A673 (cell line): Measurements from ENCODE around the gene BANF1. TPM values are rescaled to one million over a fixed set of nuclear protein-coding genes. Genes with fewer than 3 reads are reported as not detected.

Experiments used
- BruUV-seq: library from RNA; stranded (reverse); fragments of 400-500 nt; replicated peaks from 2 replicates; lab custom pipeline; 2021; lab: Mats Ljungman, UMichigan
- CTCF ChIA-PET: fragments of 300-600 bp; sonication (Branson Sonifier 250); formaldehyde crosslinking; loops from one replicate; lab custom pipeline; 2022; ENCODE audit warnings: antibody characterized with exemption; lab: Charles Lee
- POLR2A ChIA-PET: fragments of 300-600 bp; sonication (Branson Sonifier 250); formaldehyde crosslinking; loops from one replicate; lab custom pipeline; 2022; ENCODE audit warnings: antibody characterized with exemption; ENCODE audit not compliant: low non-redundant PET; lab: Charles Lee
- DNase-seq: peaks from one replicate; pipeline ENCODE4 v3.0.0-alpha.2; 2015; ENCODE audit warnings: low spot score
- H3K27ac ChIP-seq: fragments of 200-600 bp; sonication (generic); 2 replicates; pipeline ENCODE4 v1.5.1; 2016; ENCODE audit warnings: mixed run types, low read depth, mild to moderate bottlenecking, mixed read lengths, antibody characterized with exemption, low read length; ENCODE audit not compliant: poor library complexity, severe bottlenecking
- H3K27me3 ChIP-seq: fragments of 200-600 bp; sonication (generic); replicated peaks from 2 replicates; pipeline ENCODE4 v1.6.1; 2017; ENCODE audit warnings: mixed run types, low read depth, mild to moderate bottlenecking, mixed read lengths, antibody characterized with exemption, low read length; ENCODE audit not compliant: insufficient read depth, poor library complexity
- H3K36me3 ChIP-seq: fragments of 200-600 bp; sonication (generic); 2 replicates; pipeline ENCODE4 v1.6.1; 2016; ENCODE audit warnings: mixed run types, mild to moderate bottlenecking, mixed read lengths, antibody characterized with exemption, low read length; ENCODE audit not compliant: insufficient read depth, poor library complexity, severe bottlenecking
- H3K4me1 ChIP-seq: fragments of 200-600 bp; sonication (generic); 2 replicates; pipeline ENCODE4 v1.6.1; 2017; ENCODE audit warnings: mixed run types, mild to moderate bottlenecking, mixed read lengths, antibody characterized with exemption, low read length; ENCODE audit not compliant: insufficient read depth, poor library complexity, severe bottlenecking
- H3K4me3 ChIP-seq: fragments of 200-600 bp; sonication (generic); 2 replicates; pipeline ENCODE4 v1.5.1; 2016; ENCODE audit warnings: low read depth, mixed run types, mild to moderate bottlenecking, mixed read lengths, low read length; ENCODE audit not compliant: poor library complexity, severe bottlenecking
- H3K9me3 ChIP-seq: fragments of 200-600 bp; sonication (generic); 2 replicates; pipeline ENCODE4 v1.6.1; 2016; ENCODE audit warnings: mixed run types, low read depth, mild to moderate bottlenecking, mixed read lengths, antibody characterized with exemption, low read length; ENCODE audit not compliant: poor library complexity, severe bottlenecking
- CTCF ChIP-seq: fragments of 300-800, 200-600 bp; sonication (generic); conservative IDR thresholded peaks from 2 replicates; pipeline ENCODE4 v1.5.1; 2017; ENCODE audit warnings: low read depth, mild to moderate bottlenecking, antibody characterized with exemption, low read length, moderate library complexity, mixed read lengths
- EZH2 ChIP-seq: fragments of 200-600 bp; sonication (generic); IDR thresholded peaks from 2 replicates; pipeline ENCODE4 v1.6.1; 2017; ENCODE audit warnings: borderline replicate concordance, low read depth, mild to moderate bottlenecking, mixed read lengths, antibody characterized with exemption, low read length; ENCODE audit not compliant: poor library complexity, severe bottlenecking
- intact Hi-C: fragments of 100-400 bp; cut with micrococcal nuclease; formaldehyde crosslinking; loops from one replicate; pipeline ENCODE4 v1.10.0; 2022; ENCODE audit not compliant: unreplicated experiment
- total RNA-seq: library from RNA; stranded (reverse); gene quantifications from 2 replicates; pipeline ENCODE4 v1.2.3, GENCODE V29; 2021

Gene BANF1
- total RNA-seq, 1 experiment from 2014 or later: 556 TPM

- intact Hi-C loops: no loop called here
- TF ChIP-seq EZH2: no peak
- no peak for TF ChIP-seq CTCF
- ChIA-PET POLR2A (no interaction called here), CTCF (no interaction called here)
- no peak overlapping the region for H3K4me3 ChIP-seq
- BruUV-seq: no TSS peak
- no peaks in the 10 kb centered on the region for H3K9me3 ChIP-seq
- DNase-seq: no peak
- H3K27me3 ChIP-seq: no peaks in the 10 kb centered on the region
- H3K27ac ChIP-seq: no peak overlapping the region
- no peaks in the 10 kb centered on the region for H3K4me1 ChIP-seq
- peaks cover 50% of the 10 kb centered on the region for H3K36me3 ChIP-seq
These were observed 25.8 kb upstream of the BANF1 start for GRCh38 chr11:65976216-65977176.

GRCh38 chr11:65977621-65978390 is 24.5 kb upstream of the BANF1 start:
- no TSS peak for BruUV-seq
- DNase-seq: no peak
- TF ChIP-seq EZH2: no peak
- TF ChIP-seq CTCF: no peak
- peaks cover 43% of the 10 kb centered on the region for H3K36me3 ChIP-seq
- H3K9me3 ChIP-seq: no peaks in the 10 kb centered on the region
- no peak overlapping the region for H3K27ac ChIP-seq
- POLR2A ChIA-PET: no interaction called here
- CTCF ChIA-PET: no interaction called here
- intact Hi-C loops: no loop called here
- H3K4me3 ChIP-seq: no peak overlapping the region
- H3K4me1 ChIP-seq: no peaks in the 10 kb centered on the region
- no peaks in the 10 kb centered on the region for H3K27me3 ChIP-seq

GRCh38 chr11:65978391-65979238 is 23.7 kb upstream of the BANF1 start:
- Histone ChIP-seq H3K4me3 (no peak overlapping the region), H3K36me3 (peaks cover 37% of the 10 kb centered on the region), H3K9me3 (no peaks in the 10 kb centered on the region), H3K4me1 (no peaks in the 10 kb centered on the region), H3K27me3 (no peaks in the 10 kb centered on the region), H3K27ac (no peak overlapping the region)
- no TSS peak for BruUV-seq
- no peak for TF ChIP-seq EZH2
- TF ChIP-seq CTCF: no peak
- DNase-seq: no peak
- CTCF ChIA-PET: no interaction called here
- intact Hi-C loops: no loop called here
- POLR2A ChIA-PET: no interaction called here
